Right hindlimb (tissue), 1 donor: Measurements from ENCODE around the gene ELF3.
"Not testable (repeated sequence)": the region's sequence is repeated elsewhere in the genome, so short reads cannot be mapped to it uniquely, and the experiment has no call there.

ENCODE experiments used
- DNase-seq: peaks from one replicate; pipeline ENCODE4 v3.0.0-alpha.2; 2018

The ELF3 gene

GRCh38 chr1:202010180-202011015 is at the start of gene ELF3:
TSS of gene ELF3 (plus strand) at chr1:202010587. CDS start at chr1:202011137, 550 bp downstream.
- no peak for DNase-seq

GRCh38 chr1:201962382-201962781 is 48.0 kb upstream of the ELF3 start:
- DNase-seq, result not testable (repeated sequence)

- DNase-seq, result no peak
Measured at GRCh38 chr1:201964261-201964660, 46.1 kb upstream of the ELF3 start.

- no peak for DNase-seq
Measured at GRCh38 chr1:201966171-201966570, 44.2 kb upstream of the ELF3 start.

- no peak for DNase-seq
Measured at GRCh38 chr1:201968202-201968925, 42.0 kb upstream of the ELF3 start.

- DNase-seq, result no peak
Measured at GRCh38 chr1:201970334-201971159, 39.8 kb upstream of the ELF3 start.

- DNase-seq, result peak; percentile 87
Measured at GRCh38 chr1:201982082-201982622, 28.2 kb upstream of the ELF3 start.

- peak; percentile 83 for DNase-seq
Measured at GRCh38 chr1:201982623-201983379, 27.6 kb upstream of the ELF3 start, which contains the start of gene RNPEP. TSS of gene RNPEP (plus strand) at chr1:201982648. CDS start at chr1:201982667, 19 bp downstream.

GRCh38 chr1:201983380-201983805 is 27.0 kb upstream of the ELF3 start:
- DNase-seq, result no peak

- no peak for DNase-seq
Measured at GRCh38 chr1:201984446-201984845, 25.9 kb upstream of the ELF3 start.

- DNase-seq, result no peak
Measured at GRCh38 chr1:201985355-201985754, 25.0 kb upstream of the ELF3 start.

GRCh38 chr1:201988601-201989000 is 21.8 kb upstream of the ELF3 start:
- no peak for DNase-seq

GRCh38 chr1:201989354-201990128 is 20.8 kb upstream of the ELF3 start:
- no peak for DNase-seq

GRCh38 chr1:201990427-201990826 is 20.0 kb upstream of the ELF3 start:
- no peak for DNase-seq

GRCh38 chr1:201999625-202000238 is 10.7 kb upstream of the ELF3 start:
- DNase-seq, result no peak

- no peak for DNase-seq
Measured at GRCh38 chr1:202002507-202002906, 7.9 kb upstream of the ELF3 start.

- DNase-seq, result no peak
Measured at GRCh38 chr1:202004711-202005110, 5.7 kb upstream of the ELF3 start.

GRCh38 chr1:202005958-202006357 is 4.4 kb upstream of the ELF3 start:
- DNase-seq, result no peak

- no peak for DNase-seq
Measured at GRCh38 chr1:202007304-202007703, 3.1 kb upstream of the ELF3 start.

GRCh38 chr1:202007805-202008489 is 2.4 kb upstream of the ELF3 start:
- DNase-seq, result no peak
